ENCODE results near the gene SMG6.

- TF ChIP-seq CTCF (IDR thresholded peaks at IDR 0.05; ENCODE audit: poor library complexity) = no peak
- TF ChIP-seq EZH2phosphoT487 (IDR thresholded peaks at IDR 0.05; ENCODE audit: low read depth, severe bottlenecking, unreplicated experiment) = no peak
These were observed 128.9 kb downstream of the SMG6 start for GRCh38 chr17:2174468-2175293.

Measured in hepatocyte (in vitro differentiated cells).